Measurements from ENCODE around the gene CNDP2.
"Not testable (repeated sequence)": the region's sequence is repeated elsewhere in the genome, so short reads cannot be mapped to it uniquely, and the experiment has no call there.

The CNDP2 gene

DNA sequence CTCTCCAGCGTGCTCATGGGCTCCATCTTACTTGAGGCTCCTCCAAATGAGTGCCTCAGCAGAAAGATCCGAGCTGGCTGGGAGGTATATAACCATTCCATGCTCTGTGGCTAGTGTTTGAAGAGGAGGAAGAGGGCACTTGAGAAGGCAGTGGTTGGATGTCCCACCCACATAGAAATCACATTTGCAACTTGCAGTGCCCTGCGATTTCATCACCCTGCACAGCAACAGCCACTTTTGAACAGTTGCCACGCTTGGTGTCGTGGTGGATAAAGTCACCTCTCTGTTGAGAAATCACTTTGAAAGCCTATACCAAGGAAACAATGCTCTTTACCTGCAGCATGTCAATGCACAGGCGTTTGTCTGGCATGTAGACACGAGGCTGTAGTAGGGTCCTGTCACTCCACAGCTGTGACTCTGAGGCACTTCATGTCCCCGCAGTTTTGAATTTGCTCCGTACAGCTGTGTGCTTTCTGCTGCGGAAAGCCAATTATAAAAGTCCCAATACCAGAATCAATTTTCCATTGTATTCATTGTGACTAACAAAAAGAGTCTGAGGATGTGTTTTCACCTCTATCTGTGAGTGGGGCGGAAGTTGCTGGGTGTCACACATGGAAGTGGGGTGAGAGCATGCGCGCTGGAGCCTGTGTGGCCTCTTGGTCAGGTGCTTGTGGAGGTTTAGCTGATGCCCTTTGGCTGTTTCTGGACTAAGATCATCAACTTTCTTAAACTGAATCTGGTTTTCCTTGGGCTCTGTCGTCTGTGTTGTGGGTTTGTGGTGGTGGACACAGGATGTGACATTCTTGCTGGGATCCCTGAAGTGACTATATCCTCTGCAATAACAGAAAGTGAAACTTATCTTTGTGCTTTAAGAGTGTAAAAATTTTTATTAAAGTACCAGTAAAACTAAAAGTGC lies 2.8 kb downstream of the CNDP2 start:
- peak; percentile 59 to 68 for DNase-seq (ENCODE audit: extremely low read depth in 1 of 2, low read depth in 1 of 2)

DNA sequence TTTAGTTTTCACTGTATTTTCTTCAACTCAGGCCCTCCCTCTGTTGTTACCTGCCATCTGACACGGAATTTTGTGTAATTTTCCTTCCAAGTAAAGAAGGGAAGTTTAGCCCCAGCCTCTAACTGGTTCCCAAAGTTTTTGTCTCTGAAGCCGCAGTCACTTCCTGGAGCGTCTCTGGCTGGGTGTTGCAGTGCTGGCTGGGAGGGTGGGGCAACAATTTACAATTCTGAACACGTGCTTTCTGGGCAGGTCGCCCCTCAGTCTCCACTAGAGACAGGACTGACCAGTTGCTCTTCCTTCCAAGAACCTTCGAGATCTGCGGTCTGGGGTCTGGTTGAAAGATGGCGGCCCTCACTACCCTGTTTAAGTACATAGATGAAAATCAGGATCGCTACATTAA lies 3.5 kb downstream of the CNDP2 start:
- peak in 1 of 2 donors; percentile 13 for DNase-seq (ENCODE audit: extremely low read depth in 1 of 2, low read depth in 1 of 2)

- DNase-seq (ENCODE audit: extremely low read depth in 1 of 2, low read depth in 1 of 2) = no peak
These were observed 4.2 kb downstream of the CNDP2 start for GRCh38 chr18:74500372-74500771.

DNA sequence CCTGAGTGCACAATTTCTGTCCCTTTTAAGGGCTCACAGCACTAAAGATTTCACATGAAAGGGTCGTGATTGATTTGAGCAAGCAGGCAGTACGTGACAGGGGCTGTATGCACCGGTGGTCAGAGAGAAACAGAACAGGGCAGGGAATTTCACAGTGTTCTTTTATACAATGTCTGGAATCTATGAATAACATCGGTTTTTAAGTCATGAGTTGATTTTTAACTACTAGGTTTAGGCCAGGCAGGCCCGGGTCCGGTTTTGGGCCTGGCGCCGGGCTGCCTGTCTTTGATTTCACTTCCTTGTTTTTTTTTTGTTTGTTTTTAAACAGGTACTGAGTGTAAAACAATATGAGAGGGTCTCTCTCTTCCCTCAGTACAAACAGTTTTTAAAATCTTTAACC lies 4.6 kb downstream of the CNDP2 start:
- not testable (repeated sequence) for DNase-seq (ENCODE audit: extremely low read depth in 1 of 2, low read depth in 1 of 2)

DNA sequence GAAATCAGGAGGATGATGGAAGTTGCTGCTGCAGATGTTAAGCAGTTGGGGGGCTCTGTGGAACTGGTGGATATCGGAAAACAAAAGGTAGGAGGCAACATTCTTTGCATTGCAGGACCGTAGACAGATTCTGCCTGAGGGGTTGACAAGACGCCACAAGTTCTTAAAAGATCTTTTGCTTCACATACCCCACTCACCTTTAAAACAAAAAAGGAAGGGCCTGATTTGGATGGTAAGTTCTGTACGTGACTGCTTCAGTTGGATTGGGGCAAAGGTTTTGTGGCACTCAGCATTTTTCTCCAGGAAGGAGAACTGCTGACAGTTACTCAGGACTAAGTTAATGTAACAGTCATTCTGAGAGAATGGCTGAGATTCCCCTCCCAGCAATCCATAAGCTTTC lies 5.2 kb downstream of the CNDP2 start:
- no peak for DNase-seq (ENCODE audit: extremely low read depth in 1 of 2, low read depth in 1 of 2)

- no peak for DNase-seq (ENCODE audit: extremely low read depth in 1 of 2, low read depth in 1 of 2)
These were observed 7.0 kb downstream of the CNDP2 start for GRCh38 chr18:74503137-74503536.

- DNase-seq (ENCODE audit: extremely low read depth in 1 of 2, low read depth in 1 of 2) = no peak
These were observed 9.6 kb downstream of the CNDP2 start for GRCh38 chr18:74505776-74506175.

DNA sequence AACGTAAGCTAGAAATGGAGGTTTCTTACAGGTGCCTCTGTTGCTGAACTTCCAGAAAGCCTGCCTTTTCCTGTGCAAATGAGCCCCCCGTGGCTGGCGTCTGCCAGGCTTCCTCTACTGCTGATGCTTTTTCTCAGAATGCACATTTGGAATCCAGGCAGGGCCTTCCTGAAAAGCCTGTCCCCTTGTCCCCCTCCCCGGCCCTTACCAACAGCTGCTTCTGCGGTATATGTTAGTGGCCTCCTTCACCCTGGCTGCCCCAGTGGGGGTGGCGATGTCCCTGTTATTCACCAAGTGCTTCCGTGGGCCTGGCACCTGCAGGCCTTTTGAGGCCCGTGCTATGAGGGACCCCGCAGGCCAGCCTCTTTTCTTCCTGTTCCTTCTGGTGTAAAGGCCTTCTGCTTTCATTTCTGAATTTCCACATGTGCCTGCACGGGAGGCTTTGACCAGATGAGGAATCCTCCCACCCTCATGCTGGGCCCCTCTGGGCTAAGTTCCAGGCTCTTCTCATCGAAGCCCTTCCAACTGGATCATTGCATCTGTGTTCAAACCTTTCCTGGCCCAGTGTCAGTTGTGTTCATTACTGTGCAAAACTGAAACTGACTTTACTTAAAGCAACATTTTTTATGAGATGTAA lies 10.4 kb downstream of the CNDP2 start:
- DNase-seq (ENCODE audit: extremely low read depth in 1 of 2, low read depth in 1 of 2) = no peak

DNA sequence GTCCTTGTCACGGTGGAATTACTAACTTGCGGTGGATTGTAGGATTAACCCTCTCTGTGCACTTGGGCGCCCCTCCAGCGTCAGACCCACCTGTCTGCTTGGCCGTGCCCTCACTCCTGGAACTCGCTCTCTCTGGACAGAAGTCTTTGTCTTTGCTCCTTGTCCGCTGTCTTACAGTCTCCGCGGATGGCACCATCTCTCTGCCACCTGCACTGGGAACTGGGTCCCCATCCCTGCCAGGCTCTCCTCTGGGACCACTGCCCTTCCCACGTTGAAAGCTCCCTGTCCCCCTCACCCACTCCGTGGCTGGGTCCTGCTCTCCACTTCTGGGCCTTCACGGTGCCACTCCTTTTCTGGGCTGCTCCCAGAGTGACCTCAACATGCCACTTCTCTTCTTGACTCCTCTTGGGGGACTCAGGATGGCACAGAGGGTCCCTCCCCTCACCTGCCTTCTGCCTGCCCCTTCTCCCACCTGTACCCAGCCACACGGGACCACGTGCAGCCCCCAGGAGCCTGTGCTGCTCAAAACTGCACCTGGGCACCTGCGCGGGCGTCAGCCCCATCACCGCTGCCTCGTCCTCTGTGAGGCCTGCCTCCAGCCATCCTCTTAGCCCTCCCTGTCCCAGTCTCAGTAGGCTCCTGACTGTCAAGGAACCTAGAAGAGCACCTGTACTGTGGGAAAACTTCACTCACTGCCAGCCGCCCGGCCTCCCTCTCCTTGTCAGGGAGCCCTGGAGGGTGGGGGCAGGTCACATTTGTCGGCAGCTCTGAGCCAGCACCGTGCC lies 11.1 kb downstream of the CNDP2 start:
- no peak for DNase-seq (ENCODE audit: extremely low read depth in 1 of 2, low read depth in 1 of 2)

DNA sequence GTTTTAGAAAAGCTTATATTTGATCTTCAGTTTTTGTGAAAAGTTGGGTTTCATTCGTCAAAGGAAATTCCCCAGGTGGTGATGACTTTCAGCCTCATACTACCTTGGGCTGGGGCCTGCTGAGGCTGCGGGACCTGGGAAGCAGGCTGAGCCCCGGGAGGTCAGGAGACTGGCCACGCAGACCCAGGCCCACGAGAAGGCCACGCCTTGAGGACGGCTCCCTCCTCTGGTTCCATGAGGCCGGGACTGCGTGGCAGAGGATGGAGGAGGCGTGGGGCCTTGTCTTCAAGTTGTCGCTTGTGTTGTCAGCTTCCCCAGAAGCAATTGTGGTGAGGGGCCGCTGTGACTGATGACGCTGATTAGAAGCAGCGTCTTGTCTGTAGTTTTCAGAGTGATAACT lies 11.8 kb downstream of the CNDP2 start:
- no peak for DNase-seq (ENCODE audit: extremely low read depth in 1 of 2, low read depth in 1 of 2)

GRCh38 chr18:74508366-74508765 lies 12.2 kb downstream of the CNDP2 start:
- DNase-seq (ENCODE audit: extremely low read depth in 1 of 2, low read depth in 1 of 2) = no peak

- no peak for DNase-seq (ENCODE audit: extremely low read depth in 1 of 2, low read depth in 1 of 2)
These were observed 12.7 kb downstream of the CNDP2 start for GRCh38 chr18:74508821-74509225.

- DNase-seq (ENCODE audit: extremely low read depth in 1 of 2, low read depth in 1 of 2) = no peak
These were observed 13.9 kb downstream of the CNDP2 start for GRCh38 chr18:74509856-74510769.

DNA sequence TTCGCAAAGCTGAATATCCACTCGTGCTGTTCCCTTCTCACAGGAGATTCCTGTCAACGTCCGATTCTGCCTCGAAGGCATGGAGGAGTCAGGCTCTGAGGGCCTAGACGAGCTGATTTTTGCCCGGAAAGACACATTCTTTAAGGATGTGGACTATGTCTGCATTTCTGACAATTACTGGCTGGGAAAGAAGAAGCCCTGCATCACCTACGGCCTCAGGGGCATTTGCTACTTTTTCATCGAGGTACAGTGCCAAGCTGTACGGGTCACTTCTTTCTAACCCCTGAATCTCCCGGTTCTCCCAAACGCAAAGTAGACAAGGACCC lies 14.6 kb downstream of the CNDP2 start:
- DNase-seq (ENCODE audit: extremely low read depth in 1 of 2, low read depth in 1 of 2) = no peak

GRCh38 chr18:74511823-74512222 lies 15.7 kb downstream of the CNDP2 start:
- no peak for DNase-seq (ENCODE audit: extremely low read depth in 1 of 2, low read depth in 1 of 2)

DNA sequence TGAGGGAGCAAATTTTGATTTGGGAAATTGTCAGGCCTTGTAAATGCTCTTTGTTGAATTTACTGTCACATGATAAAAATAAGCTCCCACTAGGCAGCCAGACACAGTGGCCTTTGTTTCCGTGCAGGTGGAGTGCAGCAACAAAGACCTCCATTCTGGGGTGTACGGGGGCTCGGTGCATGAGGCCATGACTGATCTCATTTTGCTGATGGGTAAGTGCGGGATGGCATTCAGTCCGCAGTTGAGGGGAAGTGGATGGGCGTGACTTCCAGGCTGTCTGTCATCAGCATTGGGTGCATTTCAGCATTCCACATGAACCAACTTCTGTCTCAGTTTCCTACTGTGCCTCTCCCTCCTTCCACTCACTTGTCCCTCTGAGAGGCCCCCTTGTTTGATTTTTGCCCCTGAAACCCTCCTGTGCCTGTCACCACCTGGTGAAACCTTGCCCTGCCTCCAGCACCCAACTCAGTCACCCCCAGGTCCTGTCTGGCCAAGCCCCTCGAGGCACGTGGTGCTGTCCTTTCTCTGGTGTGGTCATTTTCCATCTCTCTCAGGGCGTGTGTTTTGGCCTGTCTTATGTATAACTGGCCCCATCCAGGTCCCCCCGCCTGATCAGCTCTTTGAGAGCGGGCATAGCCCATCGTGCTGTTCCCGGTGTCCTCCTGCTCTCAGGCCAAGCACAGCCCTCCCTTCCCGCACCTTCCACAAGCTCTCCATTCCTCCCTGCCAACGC lies 16.3 kb downstream of the CNDP2 start:
- no peak for DNase-seq (ENCODE audit: extremely low read depth in 1 of 2, low read depth in 1 of 2)

DNA sequence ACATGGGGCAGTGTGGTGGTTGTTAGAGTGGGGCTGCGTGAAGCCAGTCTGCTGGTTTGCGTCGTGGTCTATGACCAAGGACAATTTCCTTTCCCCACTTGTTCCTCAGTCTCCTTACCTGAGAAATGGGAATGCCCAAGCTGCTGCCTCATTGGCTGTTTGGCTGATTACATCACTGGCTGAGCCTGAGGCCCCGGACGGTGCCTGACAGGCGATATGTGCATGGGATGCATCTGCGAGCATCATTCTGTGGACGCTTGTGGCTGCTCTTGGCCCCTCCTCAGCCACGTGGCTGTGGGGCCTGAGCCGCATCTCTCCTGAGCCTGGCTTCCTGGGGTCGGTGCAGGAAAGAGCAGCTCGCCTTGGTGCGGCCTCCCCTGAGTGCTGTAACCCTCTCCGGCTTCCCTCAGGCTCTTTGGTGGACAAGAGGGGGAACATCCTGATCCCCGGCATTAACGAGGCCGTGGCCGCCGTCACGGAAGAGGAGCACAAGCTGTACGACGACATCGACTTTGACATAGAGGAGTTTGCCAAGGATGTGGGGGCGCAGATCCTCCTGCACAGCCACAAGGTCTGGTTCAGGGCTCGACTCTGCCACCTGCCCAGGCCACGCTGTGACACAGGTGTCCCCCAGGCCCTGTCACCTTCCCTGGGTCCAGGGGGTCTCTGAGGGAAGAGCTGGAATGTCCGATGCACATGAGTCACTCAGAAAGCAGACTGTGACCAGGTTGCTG lies 17.2 kb downstream of the CNDP2 start:
- DNase-seq (ENCODE audit: extremely low read depth in 1 of 2, low read depth in 1 of 2) = no peak

GRCh38 chr18:74513883-74514205 lies 17.7 kb downstream of the CNDP2 start:
- DNase-seq (ENCODE audit: extremely low read depth in 1 of 2, low read depth in 1 of 2) = no peak

- no peak for DNase-seq (ENCODE audit: extremely low read depth in 1 of 2, low read depth in 1 of 2)
These were observed 18.8 kb downstream of the CNDP2 start for GRCh38 chr18:74514860-74515495.

All from activated CD8-positive, alpha-beta memory T cell treated with anti-CD3 and anti-CD28 coated beads for 1 hour (primary cell).